Limb (tissue), 2 donors: ENCODE measurements around the gene RUNX1.

Source experiments
- DNase-seq, 2 donors: peaks; one replicate each; pipeline ENCODE4 v3.0.0-alpha.2; 2016; ENCODE audit errors: extremely low spot score in 2 of 2

Gene RUNX1

DNA sequence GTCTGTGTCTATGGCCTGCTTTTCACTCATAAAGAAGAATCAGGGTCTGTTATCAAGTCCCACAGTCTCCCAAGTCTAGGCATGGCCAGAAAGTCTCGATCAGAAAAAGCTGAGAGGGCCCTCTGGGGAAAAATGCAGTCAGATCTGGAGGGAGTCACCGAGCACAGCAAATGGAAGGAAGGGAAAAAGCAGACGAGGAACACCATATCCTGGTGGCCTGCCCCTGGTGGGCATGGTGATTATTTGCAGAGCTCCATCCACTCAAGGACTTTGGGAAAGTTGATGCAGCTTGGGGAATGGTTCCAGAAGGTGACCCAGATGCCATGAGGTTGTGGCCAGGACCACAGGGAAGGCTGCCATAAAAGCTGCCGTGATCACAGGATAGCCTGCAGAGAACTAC lies 191.2 kb downstream of the RUNX1 start:
- DNase-seq, result peak in 1 of 2 donors; percentile 17

DNA sequence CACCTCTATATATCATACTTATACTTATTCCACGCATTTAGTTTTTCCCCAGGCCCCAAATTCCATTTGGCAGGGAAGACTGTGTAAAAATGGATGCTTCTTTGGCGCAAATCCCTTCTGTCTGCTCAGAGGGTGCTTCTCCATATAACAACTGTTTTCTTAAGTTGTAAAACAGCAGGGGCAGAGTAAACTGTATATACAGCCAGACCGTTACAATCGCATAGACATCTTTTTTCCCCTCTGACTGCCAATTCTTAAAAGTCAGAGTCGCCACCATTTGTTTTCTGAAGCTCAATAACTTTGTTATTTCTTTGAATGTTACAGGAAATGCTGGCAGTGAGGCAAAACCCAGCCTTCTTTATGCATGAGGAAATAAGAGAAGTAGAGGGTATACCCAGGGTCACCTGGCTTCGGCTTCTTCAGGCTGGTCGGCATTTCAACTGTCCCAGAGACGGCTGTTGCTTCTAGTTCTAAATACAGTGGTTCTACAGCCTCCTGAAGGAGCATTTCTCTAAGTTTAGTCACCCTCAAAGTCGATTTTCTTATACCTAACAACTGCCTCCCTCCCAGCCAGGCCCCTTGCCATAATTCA lies 191.9 kb downstream of the RUNX1 start:
- peak in 1 of 2 donors; percentile 27 for DNase-seq

DNA sequence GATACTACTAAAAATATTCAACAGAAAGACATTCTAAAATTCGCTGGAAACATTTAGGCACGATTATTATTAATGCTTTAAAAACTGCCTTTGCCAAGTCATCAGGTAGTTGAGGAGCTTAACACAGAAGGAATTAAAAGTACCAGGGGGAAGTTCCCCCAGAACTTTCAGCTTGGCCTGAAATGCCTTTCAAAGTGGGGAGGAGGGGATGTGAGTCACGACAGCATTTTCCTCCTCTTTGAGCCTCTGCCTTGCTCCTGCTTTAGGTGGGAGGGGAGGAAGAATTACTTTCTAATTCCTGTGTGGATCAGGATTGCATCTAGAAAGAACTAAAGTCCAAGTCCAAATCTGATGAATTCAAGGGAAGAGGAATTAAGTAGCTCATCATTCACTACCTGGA lies 196.7 kb downstream of the RUNX1 start:
- DNase-seq, result no peak

DNA sequence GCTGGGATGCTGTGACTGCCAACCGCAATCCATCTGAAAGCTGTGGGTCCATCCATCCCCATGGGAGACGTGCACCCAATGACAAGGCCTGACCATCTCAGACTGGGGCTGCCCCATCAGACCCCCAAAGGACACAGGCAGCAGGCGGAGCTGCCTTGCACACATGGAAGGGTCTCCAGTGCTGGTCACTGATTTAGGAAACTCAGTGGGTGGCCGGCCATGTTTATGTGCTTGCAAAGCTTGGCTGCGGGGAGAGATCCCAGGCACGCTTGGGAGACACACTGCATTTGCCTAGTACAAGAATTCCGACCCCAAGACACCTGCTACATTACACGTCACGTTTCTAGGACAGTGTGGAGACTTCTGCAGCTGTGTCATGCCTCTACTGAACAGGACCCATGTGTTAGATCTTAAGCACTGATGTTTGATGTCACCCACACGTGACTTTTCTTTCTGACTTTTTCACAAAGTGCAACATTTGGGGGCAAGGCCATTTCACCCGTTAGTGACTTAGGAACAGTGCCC lies 198.9 kb downstream of the RUNX1 start:
- DNase-seq, result no peak

DNA sequence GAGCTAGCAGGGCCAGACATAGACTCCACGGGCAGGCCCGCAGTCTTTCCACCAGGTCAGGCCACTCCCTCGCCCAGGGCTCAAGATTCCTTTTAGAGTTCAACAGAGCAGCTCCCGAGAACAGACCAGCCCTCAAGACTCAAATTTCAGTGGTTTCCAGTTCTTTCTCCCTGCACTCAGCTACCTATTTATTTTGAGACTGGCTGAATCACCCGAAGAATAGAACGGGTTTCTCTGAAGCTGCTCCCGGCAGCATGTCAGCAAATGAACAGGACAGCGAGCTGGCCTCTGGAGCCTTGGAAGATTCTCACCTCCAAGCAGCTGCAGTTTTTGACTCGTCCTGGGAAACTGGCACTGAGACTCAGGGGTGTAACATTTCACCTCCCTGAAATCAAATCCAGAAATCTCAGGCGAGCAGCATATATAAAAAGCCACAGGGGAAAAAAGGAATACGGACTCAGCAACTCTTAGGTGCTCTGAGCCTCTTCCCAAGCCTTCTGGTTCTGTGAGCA lies 202.4 kb downstream of the RUNX1 start:
- DNase-seq, result peak in 1 of 2 donors; percentile 13

DNA sequence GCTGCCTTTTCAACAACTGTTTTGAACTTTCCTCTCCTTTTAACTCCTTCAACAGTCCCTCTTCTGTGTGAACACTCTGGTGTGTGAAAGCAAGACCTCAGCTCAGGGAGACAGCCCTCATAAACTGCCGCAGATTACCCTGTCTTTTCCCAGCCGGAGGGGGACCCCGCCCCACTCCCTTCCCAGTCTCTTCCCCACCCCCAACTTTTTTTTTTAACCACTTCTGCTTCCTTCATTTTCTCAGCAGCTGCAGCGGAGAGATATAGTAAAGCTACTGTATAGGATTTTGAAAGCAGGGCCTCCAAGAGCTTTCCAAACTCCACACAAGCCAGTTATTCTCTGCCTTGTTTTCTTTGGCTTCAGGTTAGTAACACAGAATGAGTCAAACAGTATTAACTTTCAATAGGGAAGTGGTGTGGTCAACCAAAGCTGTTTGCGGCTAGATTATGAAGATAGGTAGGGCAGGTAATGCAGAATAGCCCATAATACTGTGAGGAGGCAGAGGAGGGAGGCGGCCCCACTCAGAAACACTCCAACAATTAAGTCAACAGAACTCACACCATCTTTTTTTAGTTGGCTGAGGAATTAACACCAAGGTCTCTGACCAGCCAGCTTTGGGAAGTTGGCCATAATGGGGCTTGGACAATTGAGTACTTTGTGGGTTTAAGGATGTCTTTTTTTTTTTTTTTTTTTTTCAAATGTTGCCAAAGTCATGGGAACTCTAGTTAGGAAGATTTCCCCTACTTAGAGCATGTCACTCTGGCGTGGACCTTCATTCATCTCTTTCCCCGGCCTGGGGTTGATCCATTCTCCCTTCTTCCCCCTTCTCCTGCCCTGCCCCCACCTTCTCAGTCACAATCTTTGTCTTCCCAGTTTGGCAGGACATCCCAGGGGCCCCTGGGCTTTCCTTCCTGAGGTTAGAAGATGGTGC lies 203.3 kb downstream of the RUNX1 start:
- DNase-seq, result peak; percentile 65 to 71

DNA sequence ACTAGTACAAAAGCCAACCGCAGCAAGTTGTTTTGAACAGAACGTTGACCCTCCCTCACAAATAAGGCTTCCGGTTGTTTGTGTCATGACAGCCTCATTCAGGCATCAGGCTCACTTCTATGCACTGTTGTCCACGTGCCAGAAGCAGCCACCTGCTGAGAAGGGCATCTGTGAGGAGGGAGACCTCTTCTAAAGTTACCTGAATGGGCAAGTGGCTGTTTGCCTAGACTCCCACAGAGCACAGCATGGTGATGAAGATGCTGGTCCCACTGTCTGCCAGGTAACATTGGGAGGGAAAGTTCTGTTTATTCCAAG lies 204.2 kb downstream of the RUNX1 start:
- DNase-seq, result no peak

DNA sequence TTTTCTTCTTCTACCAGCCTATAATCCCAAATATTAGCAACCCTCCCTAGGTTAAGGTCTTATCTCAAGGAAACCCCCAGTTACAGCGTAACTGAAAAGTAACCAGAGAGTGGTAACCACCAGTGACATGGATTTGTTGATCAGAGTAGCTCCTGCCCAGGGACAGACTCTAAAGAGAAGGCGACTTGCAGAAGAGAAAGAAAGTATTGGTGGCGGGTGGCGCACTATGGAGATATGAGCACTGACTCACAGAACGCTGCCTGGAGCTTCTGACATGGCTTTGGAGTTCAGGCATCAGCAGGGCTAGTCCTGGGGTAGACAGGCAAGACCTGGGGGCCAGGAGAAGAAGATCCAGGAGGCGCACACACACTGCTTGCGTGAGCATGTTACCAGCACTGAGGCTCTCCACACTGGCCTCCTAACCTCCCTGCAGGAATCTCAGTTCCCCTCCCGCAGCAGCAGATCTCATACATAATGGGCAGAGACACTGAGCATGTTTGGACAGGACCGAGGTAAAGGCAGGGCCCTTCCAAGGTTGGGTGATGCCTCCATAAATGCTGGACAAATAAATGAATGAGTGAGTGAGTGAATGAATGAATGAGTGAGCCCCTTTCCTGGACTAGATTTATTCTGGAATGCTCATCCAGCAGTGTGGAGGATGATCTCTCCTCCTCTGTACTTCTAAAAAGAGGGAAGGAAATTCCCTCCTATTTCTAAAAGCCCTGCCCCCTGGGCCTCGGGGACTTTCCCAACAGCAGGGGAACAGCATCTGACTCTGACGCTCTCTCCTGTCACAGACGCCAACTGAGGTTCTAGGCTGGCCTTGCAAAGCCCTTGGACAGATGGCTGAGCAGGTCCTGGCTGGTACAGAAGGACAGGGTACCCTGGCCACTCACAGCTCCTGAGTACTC lies 204.8 kb downstream of the RUNX1 start:
- DNase-seq, result peak in 1 of 2 donors; percentile 43

DNA sequence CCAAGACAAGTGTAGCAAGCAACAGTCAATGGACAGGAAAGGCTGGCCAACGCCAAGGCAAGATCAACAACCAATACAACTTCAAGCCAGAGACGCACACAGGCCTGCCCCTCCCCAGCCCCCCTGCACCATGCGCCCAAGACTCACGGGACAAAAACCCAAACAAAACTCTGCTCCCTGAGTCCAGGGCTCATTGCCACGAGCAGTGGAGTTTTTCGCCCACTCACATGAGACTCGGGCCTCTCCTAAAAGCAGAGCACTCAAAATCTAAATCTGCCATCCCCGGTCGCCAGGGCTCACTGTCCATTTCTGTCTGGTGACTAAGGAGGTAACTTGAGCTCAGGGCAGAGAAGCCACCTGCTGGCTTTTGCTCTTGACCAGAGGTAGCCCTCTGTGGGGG lies 205.5 kb downstream of the RUNX1 start:
- DNase-seq, result no peak

DNA sequence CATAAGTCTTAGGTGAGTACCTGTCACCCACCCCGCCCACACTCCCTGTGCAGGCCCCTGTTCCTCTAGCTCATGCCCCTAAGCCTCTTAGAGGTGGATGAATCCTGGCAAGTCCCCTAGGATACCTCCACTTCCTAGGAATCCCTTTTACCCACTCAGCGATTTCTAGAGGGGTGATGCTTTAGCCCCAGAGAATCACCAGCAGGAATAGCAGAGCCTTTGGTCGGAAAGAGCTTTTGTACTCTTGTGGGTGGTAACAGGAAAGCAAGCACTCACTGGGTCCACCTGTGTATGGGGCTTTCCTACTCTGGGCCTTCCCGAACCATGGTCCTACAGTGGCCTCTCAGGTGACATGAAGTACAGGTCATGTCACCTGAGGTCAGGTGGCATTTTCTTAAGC lies 207.9 kb downstream of the RUNX1 start:
- DNase-seq, result no peak

DNA sequence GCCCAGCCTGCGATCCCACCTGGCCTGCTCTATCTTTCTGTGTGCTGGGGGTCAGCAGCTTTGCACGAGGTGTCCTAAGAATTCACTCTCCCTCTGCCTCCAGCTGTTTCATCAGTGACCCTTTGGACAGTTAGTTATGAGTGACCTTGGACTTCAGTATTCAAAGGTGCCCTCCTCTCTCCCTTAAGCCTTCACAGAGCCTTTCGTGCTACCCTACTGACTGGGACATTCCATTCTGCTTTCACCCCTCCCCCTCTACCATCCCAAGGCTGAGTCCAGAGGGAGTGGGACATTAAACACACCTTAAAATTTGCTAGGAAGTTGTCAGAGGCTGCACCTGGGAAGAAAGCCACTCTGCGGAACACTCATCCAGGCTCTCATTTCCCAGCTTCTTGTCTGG lies 208.4 kb downstream of the RUNX1 start:
- DNase-seq, result no peak

DNA sequence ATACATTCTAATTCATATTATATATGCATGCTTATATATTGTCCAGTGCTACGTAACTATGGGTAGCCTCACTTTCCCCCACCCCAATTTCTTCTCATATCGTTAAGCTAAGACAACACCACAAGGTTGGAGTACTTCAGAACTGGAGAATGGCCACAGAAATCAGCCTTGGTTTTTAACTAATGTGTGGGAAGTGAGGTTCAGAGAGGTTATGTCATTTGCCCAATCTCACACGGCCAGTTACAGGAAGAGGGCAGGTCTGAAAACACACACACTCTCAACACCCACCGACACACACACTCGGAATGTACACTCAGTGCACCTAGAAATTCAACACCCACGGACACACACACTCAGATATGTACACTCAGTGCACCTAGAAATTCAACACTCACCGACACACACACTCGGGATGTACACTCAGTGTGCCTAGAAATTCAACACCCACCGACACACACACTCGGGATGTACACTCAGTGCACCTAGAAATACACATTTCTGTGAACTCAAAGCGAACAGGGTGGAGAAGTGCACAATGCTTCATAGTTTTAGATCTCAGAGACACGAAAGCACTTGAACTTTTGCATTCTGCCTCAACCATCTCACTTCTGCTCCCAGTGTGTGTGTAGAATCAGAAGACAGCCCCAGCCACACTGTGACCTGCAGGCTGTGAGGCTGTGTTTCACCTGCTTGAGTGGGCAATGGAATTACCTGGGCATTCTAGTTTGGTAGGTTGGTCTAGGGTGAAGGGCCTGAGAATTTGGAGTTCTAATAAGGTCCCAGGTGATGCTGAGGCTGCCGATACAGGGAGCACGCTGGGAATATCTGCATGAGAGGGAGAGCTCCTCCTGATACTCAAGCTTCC lies 209.9 kb downstream of the RUNX1 start:
- DNase-seq, result no peak

DNA sequence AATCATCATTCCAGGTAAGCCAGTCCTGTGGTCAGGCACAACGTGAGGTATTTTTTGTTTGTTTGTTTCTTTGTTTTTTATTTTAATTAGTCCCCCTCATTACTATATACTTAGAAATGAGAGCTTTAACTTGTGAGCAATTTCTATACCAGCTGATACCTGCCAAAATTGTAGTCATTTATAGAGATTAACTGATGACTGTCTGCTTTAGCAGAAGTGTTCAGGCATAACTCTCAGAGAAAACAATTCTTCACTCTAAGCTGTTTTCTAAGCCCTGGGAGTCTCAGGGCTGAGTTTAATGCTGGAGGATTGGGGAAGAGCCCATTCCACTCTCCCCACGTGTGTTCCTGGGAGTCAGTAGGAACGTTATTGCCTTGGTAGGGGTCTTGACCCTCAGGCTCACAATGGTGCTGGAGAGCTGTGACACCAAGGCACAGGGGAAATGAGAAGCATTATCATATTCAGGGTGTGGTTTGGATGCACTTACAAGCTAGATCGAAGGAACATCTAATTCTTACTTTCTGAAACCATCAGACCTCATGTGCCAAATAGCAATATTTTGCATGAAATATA lies 212.1 kb downstream of the RUNX1 start:
- no peak for DNase-seq

DNA sequence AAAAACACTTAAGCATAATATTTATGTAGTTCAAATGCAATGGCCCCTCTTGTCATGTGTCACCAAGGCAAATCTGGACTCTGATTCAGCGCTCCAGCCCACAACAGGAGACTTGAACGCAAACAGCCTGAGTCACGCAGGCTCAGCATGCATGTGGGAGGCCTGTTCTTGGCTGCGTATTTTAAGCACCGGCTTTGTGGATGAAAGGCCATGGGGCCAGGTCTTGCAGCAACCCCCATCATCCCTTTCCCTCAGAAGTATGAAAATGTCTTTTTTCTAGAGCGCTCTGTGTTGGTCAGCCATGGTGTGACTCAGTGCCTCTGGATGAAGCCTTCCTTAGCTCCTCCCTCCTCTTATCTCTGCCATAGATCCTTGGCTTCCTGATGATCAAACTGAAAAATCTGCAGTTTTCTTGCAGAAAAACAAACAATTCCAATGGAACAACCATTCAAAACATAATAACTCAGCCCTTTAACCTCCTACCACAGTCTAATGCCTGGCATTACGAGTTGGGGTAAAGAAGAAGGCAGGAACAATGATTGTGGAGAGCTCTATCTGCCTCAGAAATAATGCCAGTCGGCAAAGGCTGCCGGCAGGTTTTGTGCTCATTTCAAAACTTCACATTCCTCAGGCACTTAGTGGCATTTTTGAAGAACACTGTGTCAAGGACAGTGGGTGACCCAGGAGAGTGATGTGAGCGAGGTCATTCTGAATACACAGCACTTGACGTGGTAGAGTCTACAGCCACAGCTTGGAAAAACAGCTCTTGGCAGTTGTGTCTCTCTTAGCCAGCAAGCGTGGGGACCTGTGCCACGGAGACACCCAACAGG lies 212.8 kb downstream of the RUNX1 start:
- no peak for DNase-seq

DNA sequence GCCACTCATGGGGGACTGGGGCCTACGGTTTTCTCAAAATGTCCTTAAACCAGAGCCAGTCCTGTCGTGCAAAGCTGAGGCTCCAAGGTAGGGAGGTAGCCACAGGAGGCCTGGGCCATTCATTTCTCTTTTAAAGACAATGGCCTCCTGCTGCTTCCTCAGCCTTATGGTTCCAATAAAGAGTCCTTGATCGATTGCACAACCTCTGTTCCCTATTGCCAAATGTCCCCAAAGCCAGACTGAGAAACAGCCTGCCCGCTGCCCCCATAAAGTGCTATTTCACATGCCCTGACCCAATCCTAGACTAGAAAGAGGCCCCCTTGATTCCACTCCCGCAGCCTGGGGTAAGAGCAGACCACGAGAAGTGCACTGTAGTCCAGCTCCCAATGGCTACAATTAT lies 213.6 kb downstream of the RUNX1 start:
- DNase-seq, result no peak

DNA sequence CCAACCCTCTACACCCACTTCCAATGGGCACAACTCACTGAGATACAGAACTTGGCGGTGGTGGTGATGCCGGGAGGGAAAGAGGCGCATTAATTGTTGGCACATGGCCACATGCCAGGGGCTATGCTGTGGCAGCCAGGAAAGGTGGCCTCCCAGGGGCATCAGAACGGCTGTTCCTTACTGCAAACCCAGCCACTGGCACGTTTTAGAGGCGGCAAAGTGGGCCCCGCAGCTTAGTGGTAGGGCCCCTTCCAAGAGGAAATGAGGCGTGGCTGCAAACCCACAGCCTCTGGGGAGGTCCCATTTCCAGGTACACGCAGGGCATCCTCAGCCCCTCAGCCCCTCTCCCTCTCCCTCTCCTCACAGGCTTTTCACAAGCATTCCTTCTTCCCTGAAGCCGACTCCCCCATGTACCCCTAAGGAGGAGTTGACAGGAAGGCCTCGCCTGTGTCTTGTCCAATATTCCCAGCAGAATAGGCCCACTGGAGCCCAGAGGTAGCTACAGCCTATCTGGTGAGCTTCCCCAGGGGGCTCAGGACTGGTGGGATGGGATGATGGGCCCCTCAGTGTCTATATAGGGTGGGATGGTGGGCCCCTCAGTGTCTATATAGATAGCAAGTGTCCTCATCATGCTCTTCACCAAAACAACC lies 214.1 kb downstream of the RUNX1 start:
- DNase-seq, result no peak

DNA sequence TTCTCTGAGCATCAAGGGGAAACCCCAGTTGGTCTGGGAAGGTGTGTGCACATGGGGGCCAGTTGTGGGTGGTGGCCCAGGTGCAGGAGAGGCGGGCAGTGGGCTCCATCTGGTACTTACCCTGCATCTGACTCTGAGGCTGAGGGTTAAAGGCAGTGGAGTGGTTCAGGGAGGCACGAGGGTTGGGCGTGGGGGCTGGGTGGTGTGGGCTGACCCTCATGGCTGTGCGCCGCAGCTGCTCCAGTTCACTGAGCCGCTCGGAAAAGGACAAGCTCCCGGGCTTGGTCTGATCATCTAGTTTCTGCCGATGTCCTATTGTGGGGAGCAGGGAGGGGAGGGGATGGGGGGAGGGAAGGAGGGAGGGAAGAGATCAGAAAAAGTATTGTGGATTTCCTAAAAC lies 214.8 kb downstream of the RUNX1 start:
- no peak for DNase-seq

DNA sequence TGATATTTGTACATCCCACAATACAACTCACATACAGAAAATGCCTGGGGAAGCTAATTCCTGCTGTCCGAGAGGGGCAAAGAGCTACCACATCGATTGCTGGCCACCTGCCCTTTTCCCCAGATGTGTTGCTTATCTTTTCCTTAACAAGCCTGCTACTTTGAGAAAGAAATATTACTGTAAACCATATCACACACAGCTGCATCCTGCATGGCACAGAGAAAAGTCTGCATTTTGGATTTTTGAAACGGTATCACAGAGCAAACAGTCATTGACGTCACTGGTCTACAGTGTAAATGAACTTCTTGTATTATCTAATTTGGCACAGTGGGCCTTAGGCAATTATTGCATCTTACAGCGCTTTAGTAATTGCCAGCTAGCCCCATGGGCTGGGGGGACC lies 215.6 kb downstream of the RUNX1 start:
- DNase-seq, result no peak
